Lower lobe of right lung (tissue), 2 donors: ENCODE measurements around the gene ZBTB22. TPM values are rescaled to one million over a fixed set of nuclear protein-coding genes. Genes with fewer than 3 reads are reported as not detected.
A peak's percentile ranks its signal among the peaks of the same experiment; 100 is the strongest.

ENCODE experiments used
- ATAC-seq, 2 donors: fragments of 200-7000 bp; cut with Tn5 transposase; one replicate each; pipeline ENCODE4 v1.9.1; 2020 to 2022; ENCODE audit warnings: mild to moderate bottlenecking in 2 of 2, moderate library complexity in 2 of 2
- DNase-seq: peaks from one replicate; pipeline ENCODE4 v3.0.0-alpha.2; 2020
- H3K27ac ChIP-seq: fragments of 200-600 bp; one replicate; pipeline ENCODE4 v1.8.0; 2022
- H3K27me3 ChIP-seq: fragments of 200-600 bp; one replicate; pipeline ENCODE4 v1.8.0; 2022; ENCODE audit warnings: low read depth
- H3K36me3 ChIP-seq: fragments of 200-600 bp; one replicate; pipeline ENCODE4 v1.8.0; 2022; ENCODE audit warnings: mild to moderate bottlenecking
- H3K4me1 ChIP-seq: fragments of 200-600 bp; one replicate; pipeline ENCODE4 v1.8.0; 2022
- H3K4me3 ChIP-seq: fragments of 200-600 bp; one replicate; pipeline ENCODE4 v1.8.0; 2022; ENCODE audit warnings: mild to moderate bottlenecking
- H3K9me3 ChIP-seq: fragments of 200-600 bp; one replicate; pipeline ENCODE4 v1.8.0; 2022
- intact Hi-C: fragments of 100-400 bp; cut with DNase I; formaldehyde crosslinking; loops from one replicate; pipeline ENCODE4 v1.11.0; 2022
- total RNA-seq: library from RNA; stranded (reverse); fragmentation: NEBNext Ultra II Directional; extraction: Animal tissue kit (Norgen Biotek cat#: 25700); gene quantifications from one replicate; pipeline ENCODE4 v1.2.1, GENCODE V29; 2021
- TF ChIP-seq, protein P1 (sequence below): fragments of 200-600 bp; IDR thresholded peaks from one replicate; pipeline ENCODE4 v1.8.0; 2022; ENCODE audit warnings: antibody characterized with exemption, mild to moderate bottlenecking
- donor health status: DM: no; HTN: yes; CAD: no; lungs with severe emphysema.

The ZBTB22 gene
- total RNA-seq, 1 donor from 2014 or later: 27.5 TPM

DNA sequence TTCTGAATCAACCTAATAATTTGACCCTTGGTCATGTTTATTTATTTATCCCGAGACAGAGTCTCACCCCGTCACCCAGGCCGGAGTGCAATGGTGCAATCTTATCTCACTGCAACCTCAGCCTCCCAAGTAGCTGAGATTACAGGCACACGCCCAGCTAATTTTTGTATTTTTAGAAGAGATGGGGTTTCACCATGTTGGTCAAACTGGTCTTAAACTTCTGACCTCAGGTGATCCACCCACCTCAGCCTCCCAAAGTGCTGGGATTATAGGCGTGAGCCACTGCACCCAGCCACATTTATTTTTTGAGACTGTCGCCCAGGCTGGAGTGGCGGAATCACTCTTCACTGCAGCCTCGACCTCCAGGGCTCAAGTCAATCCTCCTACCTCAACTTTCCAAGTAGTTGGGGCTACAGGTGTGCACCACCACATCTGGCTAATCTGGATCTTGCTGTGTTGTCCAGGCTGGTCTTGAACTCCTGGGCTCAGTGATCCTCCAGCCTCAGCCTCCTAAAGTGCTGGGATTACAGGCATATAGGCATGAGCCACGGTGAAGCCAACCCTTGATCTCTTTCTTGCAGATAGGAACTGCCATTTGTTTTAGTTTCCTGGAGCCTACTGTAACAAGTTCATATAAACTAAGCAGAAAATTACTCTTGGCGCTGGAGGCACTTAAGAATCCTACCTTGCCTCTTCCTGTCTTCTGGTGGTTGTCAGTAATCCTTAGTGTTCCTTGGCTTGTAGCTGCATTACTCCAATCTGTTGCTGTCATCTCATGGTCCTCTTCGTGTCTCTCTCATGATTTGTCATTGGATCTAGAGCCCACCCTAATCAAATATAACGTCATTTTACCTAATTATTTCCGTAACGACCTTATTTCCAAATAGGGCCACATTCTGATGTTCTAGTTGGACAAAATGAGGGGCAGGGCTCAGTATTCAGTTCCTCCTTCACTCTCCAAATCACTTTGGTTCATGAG is 43.3 kb downstream of the ZBTB22 start:
- intact Hi-C loops: no loop called here
- Histone ChIP-seq H3K9me3 (no peaks in the 10 kb centered on the region), H3K4me3 (peak overlapping the region; percentile 9), H3K36me3 (peaks cover 54% of the 10 kb centered on the region), H3K4me1 (peaks cover 77% of the 10 kb centered on the region), H3K27ac (no peak overlapping the region), H3K27me3 (no peaks in the 10 kb centered on the region)
- DNase-seq (no peak), ATAC-seq (no peak)
- TF ChIP-seq, protein P1, sequence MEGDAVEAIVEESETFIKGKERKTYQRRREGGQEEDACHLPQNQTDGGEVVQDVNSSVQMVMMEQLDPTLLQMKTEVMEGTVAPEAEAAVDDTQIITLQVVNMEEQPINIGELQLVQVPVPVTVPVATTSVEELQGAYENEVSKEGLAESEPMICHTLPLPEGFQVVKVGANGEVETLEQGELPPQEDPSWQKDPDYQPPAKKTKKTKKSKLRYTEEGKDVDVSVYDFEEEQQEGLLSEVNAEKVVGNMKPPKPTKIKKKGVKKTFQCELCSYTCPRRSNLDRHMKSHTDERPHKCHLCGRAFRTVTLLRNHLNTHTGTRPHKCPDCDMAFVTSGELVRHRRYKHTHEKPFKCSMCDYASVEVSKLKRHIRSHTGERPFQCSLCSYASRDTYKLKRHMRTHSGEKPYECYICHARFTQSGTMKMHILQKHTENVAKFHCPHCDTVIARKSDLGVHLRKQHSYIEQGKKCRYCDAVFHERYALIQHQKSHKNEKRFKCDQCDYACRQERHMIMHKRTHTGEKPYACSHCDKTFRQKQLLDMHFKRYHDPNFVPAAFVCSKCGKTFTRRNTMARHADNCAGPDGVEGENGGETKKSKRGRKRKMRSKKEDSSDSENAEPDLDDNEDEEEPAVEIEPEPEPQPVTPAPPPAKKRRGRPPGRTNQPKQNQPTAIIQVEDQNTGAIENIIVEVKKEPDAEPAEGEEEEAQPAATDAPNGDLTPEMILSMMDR: no peak

DNA sequence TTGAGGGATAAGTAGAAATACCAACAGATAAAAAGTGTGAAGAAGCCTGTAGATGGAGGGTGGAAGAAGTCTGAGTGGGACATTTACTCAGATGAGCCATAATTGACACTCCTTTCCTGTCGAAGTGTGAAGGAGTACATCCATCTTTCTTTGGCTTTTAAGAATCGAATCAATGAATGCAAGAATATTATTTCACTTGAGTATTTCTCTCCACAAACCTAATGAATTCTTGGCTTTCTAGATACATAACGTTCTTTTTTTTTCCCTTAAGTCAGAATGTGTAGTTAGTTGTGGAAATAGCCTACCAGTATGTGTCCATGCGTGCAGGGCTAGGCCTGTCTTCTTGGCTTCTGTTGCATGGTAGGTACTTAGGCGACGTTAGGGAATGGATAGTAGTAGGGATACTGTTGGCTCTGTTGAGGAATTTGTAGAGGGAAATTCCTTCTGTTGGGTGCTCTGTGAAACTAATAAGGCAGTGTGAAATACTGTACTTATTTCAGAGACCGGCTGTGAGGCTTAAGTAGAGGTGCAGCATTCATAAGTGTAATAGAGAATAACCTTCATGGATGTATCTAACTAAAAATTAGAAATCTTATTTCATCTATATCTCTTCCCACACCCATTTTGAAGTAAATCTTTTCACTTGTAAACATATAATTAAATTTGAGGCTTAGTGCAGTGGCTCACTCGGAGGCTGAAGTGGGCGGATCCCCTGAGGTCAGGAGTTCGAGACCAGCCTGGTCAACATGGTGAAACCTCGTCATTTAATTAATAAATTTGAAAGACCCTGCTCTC is 44.2 kb downstream of the ZBTB22 start:
- H3K27ac ChIP-seq: peak overlapping the region; percentile 91
- ATAC-seq (no peak), DNase-seq (no peak)
- H3K4me1 ChIP-seq: peaks cover 69% of the 10 kb centered on the region
- peaks cover 54% of the 10 kb centered on the region for H3K36me3 ChIP-seq
- TF ChIP-seq, protein P1: no peak
- intact Hi-C loops: no loop called here
- H3K27me3 ChIP-seq: no peaks in the 10 kb centered on the region
- H3K4me3 ChIP-seq: peak overlapping the region; percentile 83
- H3K9me3 ChIP-seq: no peaks in the 10 kb centered on the region

DNA sequence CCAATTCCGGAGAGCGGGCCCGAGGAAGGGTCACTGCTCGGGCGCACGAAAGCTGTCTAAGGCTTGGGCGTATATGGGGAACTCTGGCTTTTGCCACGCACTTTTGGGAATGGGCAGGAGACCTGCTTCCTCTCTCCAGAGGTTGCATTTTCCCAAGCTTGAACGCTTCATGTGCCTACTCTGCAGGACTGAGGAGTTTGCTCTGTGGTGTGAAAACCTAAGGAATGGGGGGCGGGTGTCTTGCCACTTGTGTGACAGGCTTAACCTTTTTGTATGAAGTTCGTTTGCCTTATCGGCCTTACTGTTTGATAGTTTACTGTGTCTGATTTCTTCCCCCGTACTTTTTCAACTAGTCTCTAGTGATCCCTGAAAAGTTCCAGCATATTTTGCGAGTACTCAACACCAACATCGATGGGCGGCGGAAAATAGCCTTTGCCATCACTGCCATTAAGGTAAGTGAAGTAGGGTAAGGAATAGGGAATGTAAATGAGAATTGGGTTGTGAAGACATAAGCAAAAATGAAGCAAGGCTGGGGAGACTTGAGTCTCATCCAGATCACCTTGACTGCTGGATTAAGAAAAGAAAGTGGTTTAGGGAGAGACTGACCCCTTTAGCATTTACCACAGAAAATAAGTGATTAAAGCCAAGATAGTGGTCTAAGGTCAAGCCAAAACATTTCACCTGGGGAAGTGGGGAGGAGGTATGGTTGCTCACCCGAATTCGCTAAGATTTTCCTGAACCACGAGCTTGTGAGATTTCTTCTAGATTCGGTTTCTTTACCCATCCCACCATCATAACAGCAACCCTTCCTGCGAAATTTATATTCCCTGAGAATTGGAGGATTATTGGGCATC is 45.0 kb downstream of the ZBTB22 start:
- H3K9me3 ChIP-seq: no peaks in the 10 kb centered on the region
- peak overlapping the region; percentile 91 for H3K27ac ChIP-seq
- peaks cover 61% of the 10 kb centered on the region for H3K36me3 ChIP-seq
- DNase-seq: no peak
- intact Hi-C loops: no loop called here
- no peaks in the 10 kb centered on the region for H3K27me3 ChIP-seq
- peak; percentile 3 to 25 for ATAC-seq
- TF ChIP-seq, protein P1: no peak
- peaks cover 60% of the 10 kb centered on the region for H3K4me1 ChIP-seq
- peak overlapping the region; percentile 83 for H3K4me3 ChIP-seq

GRCh38 chr6:33271468-33272274 is 45.9 kb downstream of the ZBTB22 start, which contains the start of the genes RPS18 and VPS52:
RPS18 (plus strand) TSS chr6:33272075; CDS start chr6:33272120, 45 bp downstream.
VPS52 (minus strand) TSS chr6:33271876; CDS start chr6:33271675, 201 bp downstream.
- Histone ChIP-seq H3K27ac (peak within 1 kb of the TSS; percentile 91), H3K36me3 (peaks cover 69% of the 10 kb centered on the region)
- TF ChIP-seq, protein P1: no peak

More at GRCh38 chr6:33271468-33272274, 45.9 kb downstream of the ZBTB22 start, which contains the start of the genes RPS18 and VPS52:
- DNase-seq (peak; percentile 94), ATAC-seq (peak; percentile 96 to 97)
- intact Hi-C loops: no loop called here
- H3K27me3 ChIP-seq: no peaks in the 10 kb centered on the region
- peak within 1 kb of the TSS; percentile 83 for H3K4me3 ChIP-seq
- H3K9me3 ChIP-seq: no peaks in the 10 kb centered on the region
- H3K4me1 ChIP-seq: peaks cover 57% of the 10 kb centered on the region
